SJCRH30 (cell line): ENCODE results near the gene FAM219A. TPM values are rescaled to one million over a fixed set of nuclear protein-coding genes. Genes with fewer than 3 reads are reported as not detected.

Experiments
- DNase-seq, 2 experiments: peaks; one replicate each; pipeline ENCODE4 v3.0.0-alpha.2; 2015 to 2020
- H3K27ac ChIP-seq: fragments of 250-450 bp; sonication (Bioruptor Pico); 2 replicates; pipeline ENCODE4 v1.5.1; 2020; ENCODE audit warnings: mild to moderate bottlenecking, moderate library complexity
- H3K27me3 ChIP-seq: fragments of 250-450 bp; sonication (Bioruptor Pico); 2 replicates; pipeline ENCODE4 v1.5.1; 2020; ENCODE audit warnings: mild to moderate bottlenecking, moderate library complexity
- H3K36me3 ChIP-seq: fragments of 250-450 bp; sonication (Bioruptor Pico); 2 replicates; pipeline ENCODE4 v1.5.1; 2020; ENCODE audit warnings: mild to moderate bottlenecking, moderate library complexity
- H3K4me1 ChIP-seq: fragments of 250-450 bp; sonication (Bioruptor Pico); 2 replicates; pipeline ENCODE4 v1.5.1; 2020; ENCODE audit warnings: mild to moderate bottlenecking, moderate library complexity
- H3K4me3 ChIP-seq: fragments of 250-450 bp; sonication (Bioruptor Pico); 2 replicates; pipeline ENCODE4 v1.5.1; 2020; ENCODE audit warnings: mild to moderate bottlenecking, moderate library complexity
- H3K9me3 ChIP-seq: fragments of 250-450 bp; sonication (Bioruptor Pico); replicated peaks from 2 replicates; pipeline ENCODE4 v1.5.1; 2020; ENCODE audit warnings: mild to moderate bottlenecking, moderate library complexity
- total RNA-seq: library from RNA; depleted of rRNA; stranded (reverse); fragments of >200 nt; shearing (Covaris generic); gene quantifications from 2 replicates; pipeline ENCODE4 v1.2.3, GENCODE V29; 2014

FAM219A gene
- total RNA-seq, 1 experiment from 2014 or later, result 4.7 TPM

DNA sequence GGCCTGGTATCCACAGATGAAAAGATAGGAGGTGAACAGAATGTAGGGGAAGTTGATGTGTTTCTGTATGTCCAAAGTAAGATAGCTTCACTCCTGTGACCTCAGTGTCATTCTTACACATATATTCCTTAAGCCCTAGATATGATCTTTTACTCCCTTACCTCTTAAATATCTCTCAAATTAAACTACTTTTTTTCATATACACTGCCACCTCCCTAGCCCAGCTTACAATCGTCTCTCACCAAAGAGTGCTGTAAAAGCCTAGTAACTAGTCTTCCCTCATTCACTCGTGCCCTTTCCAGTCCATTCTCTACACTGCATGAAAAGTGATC lies 5.5 kb upstream of the FAM219A start:
- no peak for DNase-seq
- no peaks in the 10 kb centered on the region for H3K27me3 ChIP-seq
- H3K27ac ChIP-seq, result no peak overlapping the region
- H3K9me3 ChIP-seq, result no peaks in the 10 kb centered on the region
- H3K36me3 ChIP-seq, result no peaks in the 10 kb centered on the region
- H3K4me3 ChIP-seq, result no peak overlapping the region
- peaks cover 30% of the 10 kb centered on the region for H3K4me1 ChIP-seq

DNA sequence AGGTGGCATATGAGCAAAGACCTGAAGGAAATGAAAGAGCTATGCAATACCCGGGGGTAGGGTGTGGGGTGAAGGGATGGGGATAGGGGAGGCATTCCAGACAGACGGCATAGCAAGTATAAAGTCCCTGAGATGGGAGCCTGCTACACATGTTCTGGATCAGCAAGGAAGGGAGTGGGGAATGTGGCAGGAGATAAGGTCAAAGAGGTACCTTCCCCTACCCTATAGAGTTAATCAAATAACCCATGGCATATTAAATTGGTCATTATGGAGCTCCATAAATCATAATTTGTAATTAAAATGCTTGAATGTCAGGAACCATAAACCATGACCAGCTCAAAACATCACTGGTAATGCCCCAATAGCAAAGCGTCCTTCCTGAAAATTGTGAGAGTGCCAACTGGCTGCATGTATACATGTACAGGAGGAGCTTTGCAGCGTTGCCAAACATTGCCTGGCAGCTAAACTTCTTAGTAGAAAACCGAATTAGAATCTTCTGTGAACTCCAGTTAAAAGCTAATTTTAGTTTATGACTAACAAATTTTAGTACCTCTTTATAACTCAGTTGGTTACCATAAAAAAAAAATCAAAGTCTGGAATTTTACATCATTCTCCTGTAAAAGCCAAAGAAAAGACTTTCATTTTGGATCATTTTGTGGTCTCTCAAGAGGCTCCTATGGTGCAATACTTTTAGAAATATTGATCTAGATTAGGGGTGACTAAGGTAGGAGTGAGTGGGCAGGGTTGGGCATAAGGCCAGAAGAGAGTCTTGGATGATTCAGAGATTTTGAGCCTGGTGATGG lies 4.9 kb upstream of the FAM219A start:
- Histone ChIP-seq H3K4me3 (no peak overlapping the region), H3K27me3 (no peaks in the 10 kb centered on the region), H3K9me3 (no peaks in the 10 kb centered on the region), H3K36me3 (no peaks in the 10 kb centered on the region), H3K27ac (no peak overlapping the region), H3K4me1 (peaks cover 31% of the 10 kb centered on the region)
- peak in 1 of 2 experiments; percentile 24 for DNase-seq

DNA sequence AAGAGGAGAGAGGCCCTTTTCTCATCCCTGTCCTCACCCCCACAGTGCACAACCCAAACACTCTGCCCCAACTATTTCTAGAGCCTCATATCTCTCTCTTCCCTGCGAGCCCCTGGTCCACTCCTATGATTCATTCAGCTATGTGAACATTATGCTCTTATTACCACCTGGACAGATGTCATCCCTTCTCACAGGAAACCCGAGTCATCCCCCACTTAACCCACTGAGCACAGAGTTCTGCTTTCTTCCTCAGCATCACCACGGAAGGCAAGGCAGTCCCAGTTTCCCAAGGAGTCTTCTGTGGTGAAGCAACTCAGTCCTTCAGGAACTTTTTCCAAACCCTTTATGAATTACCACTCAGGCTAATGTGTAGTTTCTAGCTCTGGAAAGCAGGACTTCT lies 1.6 kb upstream of the FAM219A start:
- Histone ChIP-seq H3K9me3 (no peaks in the 10 kb centered on the region), H3K4me1 (peaks cover 19% of the 10 kb centered on the region), H3K4me3 (no peak overlapping the region), H3K27me3 (no peaks in the 10 kb centered on the region), H3K36me3 (no peaks in the 10 kb centered on the region), H3K27ac (no peak overlapping the region)
- no peak for DNase-seq

DNA sequence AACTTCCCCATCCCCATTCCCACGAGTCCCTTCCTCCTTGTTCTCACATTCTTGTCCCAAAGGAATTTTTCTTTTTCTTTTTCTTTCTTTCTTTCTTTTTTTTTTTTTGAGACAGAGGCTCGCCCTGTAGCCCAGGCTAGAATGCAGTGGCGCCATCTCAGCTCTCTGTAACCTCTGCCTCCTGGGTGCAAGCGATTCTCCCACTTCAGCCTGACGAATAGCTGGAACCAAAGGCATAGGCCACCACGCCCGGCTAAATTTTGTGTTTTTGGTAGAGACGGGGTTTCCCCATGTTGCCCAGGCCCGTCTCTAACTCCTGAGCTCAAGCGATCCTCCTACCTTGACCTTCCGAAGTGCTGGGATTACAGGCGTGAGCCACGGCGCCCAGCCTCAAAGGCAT lies 986 bp upstream of the FAM219A start:
- Histone ChIP-seq H3K36me3 (no peaks in the 10 kb centered on the region), H3K27me3 (no peaks in the 10 kb centered on the region), H3K9me3 (no peaks in the 10 kb centered on the region), H3K4me3 (no peak overlapping the region), H3K4me1 (peaks cover 13% of the 10 kb centered on the region; the same call in 1 of the 2 replicates), H3K27ac (no peak overlapping the region)
- no peak for DNase-seq

DNA sequence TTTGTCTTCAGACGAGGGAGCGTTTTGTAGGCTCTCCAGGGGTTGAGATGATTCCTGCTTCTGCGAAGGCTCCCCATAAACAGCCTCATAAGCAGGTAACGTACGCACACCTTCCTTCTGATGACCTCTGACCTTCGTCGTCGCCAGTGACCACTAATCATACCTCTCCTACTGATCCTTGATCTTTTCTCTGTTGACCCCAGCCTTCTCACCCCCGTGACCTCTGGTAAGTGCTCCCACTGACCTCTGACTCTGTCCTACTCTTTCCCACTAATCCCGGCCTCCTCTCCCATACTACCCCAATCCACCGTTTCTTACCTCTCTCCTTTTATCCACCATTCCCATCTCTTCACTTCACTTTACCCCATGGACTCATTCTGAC lies 580 bp upstream of the FAM219A start:
- Histone ChIP-seq H3K9me3 (no peaks in the 10 kb centered on the region), H3K4me3 (peak overlapping the region; percentile 61), H3K27ac (no peak overlapping the region)

DNA sequence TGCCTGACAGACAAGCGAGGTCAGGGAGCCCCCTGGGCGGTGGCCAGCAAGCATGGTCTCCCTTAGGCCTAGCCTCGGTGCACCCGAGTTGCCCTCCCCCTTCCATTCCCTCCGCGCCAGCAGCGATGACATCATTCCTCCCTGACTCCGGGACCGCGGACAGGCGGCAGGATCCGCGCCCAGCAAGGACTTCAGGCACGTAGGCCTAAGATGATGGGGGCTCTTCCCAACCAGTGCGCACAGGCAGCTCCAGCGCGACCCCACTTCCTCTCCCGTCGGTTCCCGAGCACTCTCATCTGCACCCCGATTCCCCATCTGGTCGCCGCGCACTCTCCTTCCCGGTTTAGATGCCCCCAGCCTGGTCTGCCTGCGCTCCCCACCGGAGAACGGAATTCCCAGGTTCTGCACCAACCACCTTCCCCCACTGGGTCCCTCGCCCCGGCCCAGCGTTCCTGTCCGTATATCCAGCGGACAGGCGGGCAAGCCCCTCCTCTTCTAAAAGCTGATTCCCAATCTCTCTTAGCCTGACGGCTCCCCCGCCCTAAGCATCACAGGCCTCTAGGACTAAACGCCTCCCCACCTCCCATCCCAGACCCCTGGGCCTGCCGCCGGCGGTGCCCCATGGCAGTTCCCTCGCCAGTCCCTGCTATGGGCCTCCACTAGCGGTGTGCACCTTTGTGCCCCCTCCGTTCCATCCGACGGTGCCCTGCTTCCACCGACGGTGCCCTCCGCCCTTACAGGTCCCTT lies 931 bp downstream of the FAM219A start:
- Histone ChIP-seq H3K27ac (no peak overlapping the region), H3K9me3 (no peaks in the 10 kb centered on the region), H3K4me3 (peak overlapping the region; percentile 61), H3K36me3 (no peaks in the 10 kb centered on the region), H3K27me3 (no peaks in the 10 kb centered on the region), H3K4me1 (peaks cover 2% of the 10 kb centered on the region; the same call in 1 of the 2 replicates)
- no peak for DNase-seq

More for the DNA sequence above, 580 bp upstream of the FAM219A start:
- H3K36me3 ChIP-seq, result no peaks in the 10 kb centered on the region
- H3K27me3 ChIP-seq, result no peaks in the 10 kb centered on the region
- no peak for DNase-seq
- H3K4me1 ChIP-seq, result peaks cover 9% of the 10 kb centered on the region; the same call in 1 of the 2 replicates

DNA sequence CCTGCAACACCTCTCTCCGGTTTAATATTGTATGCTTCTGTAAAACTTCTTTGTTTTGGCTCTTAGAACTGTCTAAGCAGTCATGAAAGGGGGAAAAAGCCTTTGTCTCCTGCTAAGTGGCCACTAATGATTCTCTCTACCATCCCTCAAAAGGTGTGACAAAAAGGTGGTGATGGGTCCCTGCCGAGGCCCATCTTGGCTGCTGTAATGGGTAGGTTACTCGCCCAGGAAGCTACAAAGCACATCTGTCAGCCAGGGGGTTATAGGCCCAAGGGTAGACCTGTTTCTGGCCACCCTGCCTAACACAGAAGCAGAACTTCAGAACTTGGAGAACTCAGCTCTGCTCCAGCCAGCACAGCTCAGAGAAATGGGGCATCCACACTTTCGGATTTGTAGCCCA lies 1.6 kb downstream of the FAM219A start:
- no peaks in the 10 kb centered on the region for H3K9me3 ChIP-seq
- no peaks in the 10 kb centered on the region for H3K27me3 ChIP-seq
- H3K4me3 ChIP-seq, result no peak overlapping the region
- no peak for DNase-seq
- H3K27ac ChIP-seq, result no peak overlapping the region
- no peaks in the 10 kb centered on the region for H3K36me3 ChIP-seq
- H3K4me1 ChIP-seq, result peaks cover 2% of the 10 kb centered on the region; the same call in 1 of the 2 replicates

DNA sequence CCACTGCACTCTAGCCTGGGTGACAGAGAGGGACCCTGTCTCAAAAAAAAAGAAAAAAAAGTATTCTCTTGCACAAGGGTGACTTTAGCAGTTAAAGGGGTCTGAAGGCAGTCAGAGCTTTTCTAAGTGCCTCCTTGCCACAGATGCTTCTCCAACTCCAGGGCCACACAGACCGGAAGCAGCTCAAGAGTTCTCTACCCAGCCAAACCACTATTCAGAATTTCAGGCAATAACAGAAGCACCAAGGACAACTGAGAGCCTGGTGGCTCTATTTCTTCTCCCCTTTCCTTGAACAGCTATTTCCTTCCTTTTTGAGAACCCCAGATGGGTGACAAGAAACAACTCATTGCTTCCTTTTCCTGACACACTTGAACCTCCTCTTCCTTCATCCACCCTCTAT lies 2.2 kb downstream of the FAM219A start:
- H3K4me1 ChIP-seq, result peaks cover 2% of the 10 kb centered on the region; the same call in 1 of the 2 replicates
- no peak for DNase-seq
- H3K4me3 ChIP-seq, result no peak overlapping the region
- no peaks in the 10 kb centered on the region for H3K36me3 ChIP-seq
- no peak overlapping the region for H3K27ac ChIP-seq
- no peaks in the 10 kb centered on the region for H3K9me3 ChIP-seq
- no peaks in the 10 kb centered on the region for H3K27me3 ChIP-seq

DNA sequence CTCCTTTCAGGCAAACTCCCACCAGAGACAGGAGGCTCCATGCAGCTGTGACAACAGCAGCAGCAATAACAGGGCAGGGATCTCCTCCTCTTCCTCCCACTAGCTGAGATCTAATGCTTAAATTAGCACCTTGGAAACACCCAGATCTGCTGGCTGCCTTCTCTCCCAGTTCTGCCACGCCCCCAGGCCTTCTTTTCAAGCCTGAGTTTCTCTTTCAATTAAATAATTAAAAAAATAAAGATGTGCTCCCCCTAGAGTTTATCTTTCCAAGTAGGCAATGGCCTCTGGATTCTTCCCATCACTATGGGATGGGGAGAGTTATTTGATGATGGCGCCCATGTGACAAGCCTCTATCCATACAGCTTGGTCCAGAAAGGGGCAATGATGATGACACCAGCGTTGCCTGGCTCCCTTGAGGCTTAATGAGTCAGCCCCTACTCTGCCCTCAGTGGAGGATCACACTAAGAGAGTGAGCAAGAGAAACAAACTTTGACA lies 3.8 kb downstream of the FAM219A start:
- Histone ChIP-seq H3K27me3 (no peaks in the 10 kb centered on the region), H3K4me1 (peaks cover 2% of the 10 kb centered on the region; the same call in 1 of the 2 replicates), H3K9me3 (no peaks in the 10 kb centered on the region), H3K27ac (no peak overlapping the region), H3K36me3 (no peaks in the 10 kb centered on the region), H3K4me3 (no peak overlapping the region)
- DNase-seq, result no peak

DNA sequence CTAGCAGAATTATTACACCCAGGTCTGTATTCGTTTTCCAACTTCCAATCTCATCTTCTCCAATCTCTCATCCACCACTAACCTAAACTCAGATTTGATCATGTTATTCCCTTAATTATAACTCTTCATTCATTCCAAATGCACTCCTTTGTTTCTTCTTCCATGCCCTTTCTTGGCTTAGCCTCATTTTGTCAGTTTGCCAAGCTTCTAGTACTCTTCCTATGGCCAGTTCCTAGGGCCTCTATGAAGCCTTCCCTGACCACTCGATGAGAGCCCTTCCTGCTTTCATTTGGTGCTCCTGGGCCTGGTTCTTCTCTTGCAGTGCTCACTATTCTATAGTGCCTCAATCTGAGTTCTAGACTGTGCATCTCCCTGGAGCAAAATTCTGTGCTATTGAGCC lies 5.8 kb downstream of the FAM219A start:
- no peak for DNase-seq
- no peaks in the 10 kb centered on the region for H3K27me3 ChIP-seq

DNA sequence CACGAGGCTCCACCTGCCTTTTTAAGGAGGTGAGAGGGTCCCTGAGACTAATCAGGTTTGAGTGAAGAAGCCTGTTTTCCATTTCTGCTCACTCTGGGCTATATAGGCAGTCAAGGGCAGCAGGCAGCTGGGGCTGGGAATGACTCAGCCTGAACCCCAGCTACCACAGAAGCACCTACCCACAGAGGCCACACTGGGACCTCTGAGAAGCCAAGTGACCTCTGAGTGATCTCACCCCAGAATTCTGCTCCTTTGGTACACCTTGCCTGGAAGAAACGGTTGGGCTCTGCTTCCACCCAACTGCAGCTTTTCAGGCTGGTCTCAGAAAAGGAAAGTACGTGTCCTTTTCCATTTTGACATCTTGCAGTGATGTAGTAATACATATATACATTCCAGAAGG lies 6.8 kb downstream of the FAM219A start:
- no peak for DNase-seq
- no peaks in the 10 kb centered on the region for H3K27me3 ChIP-seq

More for the DNA sequence above, 5.8 kb downstream of the FAM219A start:
- no peaks in the 10 kb centered on the region for H3K36me3 ChIP-seq
- no peaks in the 10 kb centered on the region for H3K9me3 ChIP-seq
- no peak overlapping the region for H3K4me3 ChIP-seq
- H3K27ac ChIP-seq, result no peak overlapping the region
- no peaks in the 10 kb centered on the region for H3K4me1 ChIP-seq

DNA sequence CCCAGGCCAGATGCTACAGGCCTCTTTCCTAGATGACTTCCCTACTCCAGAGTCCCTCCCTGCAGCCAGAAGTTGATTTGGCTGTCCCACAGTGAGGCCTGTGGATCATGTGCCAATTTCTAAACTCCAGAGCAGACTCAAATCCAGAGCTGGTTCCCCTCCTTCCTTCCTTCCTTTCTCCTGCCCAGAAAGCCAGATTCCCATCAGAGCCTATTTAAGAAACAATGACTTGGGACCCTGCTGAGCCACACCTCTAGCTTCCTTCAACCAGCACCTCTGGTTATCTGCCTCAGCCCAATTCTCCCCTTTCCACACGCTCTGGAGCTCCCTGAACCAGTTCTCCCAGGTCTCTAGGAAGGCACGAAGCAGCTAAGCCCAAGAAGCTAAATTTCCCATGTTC lies 7.2 kb downstream of the FAM219A start:
- no peak overlapping the region for H3K27ac ChIP-seq
- H3K4me3 ChIP-seq, result no peak overlapping the region
- no peaks in the 10 kb centered on the region for H3K9me3 ChIP-seq
- no peaks in the 10 kb centered on the region for H3K4me1 ChIP-seq
- H3K36me3 ChIP-seq, result no peaks in the 10 kb centered on the region
- DNase-seq, result no peak
- no peaks in the 10 kb centered on the region for H3K27me3 ChIP-seq

More for the DNA sequence above, 6.8 kb downstream of the FAM219A start:
- H3K27ac ChIP-seq, result no peak overlapping the region
- no peaks in the 10 kb centered on the region for H3K36me3 ChIP-seq
- no peaks in the 10 kb centered on the region for H3K9me3 ChIP-seq
- no peak overlapping the region for H3K4me3 ChIP-seq
- no peaks in the 10 kb centered on the region for H3K4me1 ChIP-seq

DNA sequence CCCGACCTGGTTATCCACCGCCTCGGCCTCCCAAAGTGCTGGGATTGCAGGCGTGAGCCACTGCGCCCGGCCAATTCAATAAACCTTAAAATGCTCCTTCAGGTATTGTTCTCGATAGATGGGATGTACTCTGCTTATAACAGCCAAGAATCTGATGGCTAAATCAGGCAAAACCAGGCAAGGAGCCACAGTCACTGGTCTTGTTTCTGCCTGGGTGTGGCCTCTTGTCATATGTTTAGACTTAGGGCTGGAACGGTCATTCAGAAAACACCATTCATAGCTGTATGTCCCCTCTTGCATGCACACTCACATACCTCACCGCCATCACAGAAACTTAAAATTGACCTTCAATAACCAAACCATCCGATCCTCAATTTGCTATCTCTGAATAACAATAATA lies 7.7 kb downstream of the FAM219A start:
- DNase-seq, result no peak
- Histone ChIP-seq H3K27me3 (no peaks in the 10 kb centered on the region), H3K27ac (no peak overlapping the region), H3K9me3 (no peaks in the 10 kb centered on the region), H3K36me3 (no peaks in the 10 kb centered on the region), H3K4me3 (no peak overlapping the region), H3K4me1 (no peaks in the 10 kb centered on the region)

DNA sequence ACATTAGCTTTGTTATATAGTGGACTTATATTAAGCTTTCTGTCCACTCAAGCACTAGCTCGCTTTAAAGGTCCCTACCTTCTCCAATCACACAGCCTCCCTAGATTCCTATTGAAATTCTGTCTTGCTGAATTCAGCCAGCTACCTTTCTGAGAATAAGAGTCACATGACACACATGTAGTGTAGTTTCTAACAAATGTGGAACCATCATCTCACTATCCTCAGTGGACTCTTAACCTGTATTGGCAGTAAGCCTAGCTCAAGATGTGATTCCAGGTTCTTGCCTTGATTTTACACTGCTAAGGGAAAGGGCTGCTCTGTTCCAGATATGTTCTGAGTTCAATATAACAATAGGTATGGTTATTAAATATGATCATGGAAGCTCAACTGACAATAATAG lies 11.4 kb downstream of the FAM219A start:
- no peak for DNase-seq
- Histone ChIP-seq H3K36me3 (no peaks in the 10 kb centered on the region), H3K4me3 (no peak overlapping the region), H3K27ac (no peak overlapping the region), H3K4me1 (no peaks in the 10 kb centered on the region), H3K9me3 (no peaks in the 10 kb centered on the region), H3K27me3 (no peaks in the 10 kb centered on the region)

DNA sequence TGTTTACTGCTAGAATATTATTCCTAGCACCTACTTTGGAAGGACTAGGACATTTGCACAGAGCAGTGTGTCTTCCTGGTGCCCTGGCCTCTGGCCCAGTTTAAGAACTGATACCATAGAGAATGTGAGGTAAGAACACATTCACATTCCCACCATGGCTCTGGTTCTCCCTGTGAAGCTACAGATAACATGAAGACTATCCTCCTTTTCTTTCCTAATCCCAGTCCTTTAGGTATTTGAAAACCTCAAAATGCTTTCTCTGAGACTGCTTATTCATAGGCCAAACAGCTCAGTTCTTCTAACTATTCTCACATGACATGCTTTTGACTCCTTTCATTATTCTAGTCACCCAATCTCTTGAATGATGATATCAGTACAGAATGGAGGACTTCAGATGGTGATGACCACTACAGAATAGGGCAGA lies 11.9 kb downstream of the FAM219A start:
- H3K27ac ChIP-seq, result no peak overlapping the region
- no peaks in the 10 kb centered on the region for H3K36me3 ChIP-seq
- no peak overlapping the region for H3K4me3 ChIP-seq
- no peaks in the 10 kb centered on the region for H3K27me3 ChIP-seq
- no peaks in the 10 kb centered on the region for H3K9me3 ChIP-seq
- no peaks in the 10 kb centered on the region for H3K4me1 ChIP-seq
- DNase-seq, result no peak
